Stomach (tissue), 9 donors: ENCODE measurements around the gene PDZD11. TPM values are rescaled to one million over a fixed set of nuclear protein-coding genes. Genes with fewer than 3 reads are reported as not detected.

Experiments used
- DNase-seq, 2 donors: peaks; one replicate each; pipeline versions ENCODE4 v3.0.0 to v3.0.0-alpha.2; 2013 to 2019
- H3K27ac ChIP-seq, 5 donors: fragments of 200-600 bp in 4 of 5; sonication (generic) in 4 of 5; one replicate each; pipeline ENCODE4 v1.5.1; 2013 to 2019; ENCODE audit warnings: mild to moderate bottlenecking in 1 of 5, moderate library complexity in 1 of 5
- H3K27me3 ChIP-seq, 3 donors: fragments of 200-600 bp; sonication (generic); one replicate each; pipeline ENCODE4 v1.5.1; 2017 to 2019; ENCODE audit warnings: mixed run types in 1 of 3
- H3K36me3 ChIP-seq, 4 donors: fragments of 200-600 bp; sonication (generic); 1 replicate in 3 of 4; 2 replicates in 1 of 4; pipeline ENCODE4 v1.5.1; 2016 to 2019
- H3K4me1 ChIP-seq, 4 donors: fragments of 200-600 bp; sonication (generic); one replicate each; pipeline ENCODE4 v1.5.1; 2016 to 2019
- H3K4me3 ChIP-seq, 4 donors: fragments of 200-600 bp; sonication (generic) in 3 of 4; one replicate each; pipeline ENCODE4 v1.5.1; 2016 to 2019; ENCODE audit warnings: mild to moderate bottlenecking in 1 of 4
- H3K9me3 ChIP-seq, 4 donors: fragments of 200-600 bp; sonication (generic); one replicate each; pipeline ENCODE4 v1.5.1; 2016 to 2019
- EP300 ChIP-seq: sonication (generic); formaldehyde crosslinking; IDR thresholded peaks from one replicate; pipeline ENCODE4 v1.6.1; 2017; ENCODE audit warnings: antibody characterized with exemption
- POLR2A ChIP-seq, 4 donors: fragments of 450-650 bp; IDR thresholded peaks; one replicate each; pipeline ENCODE4 v1.6.1; 2016; ENCODE audit warnings: antibody characterized with exemption in 4 of 4, control low read depth in 2 of 4, mild to moderate bottlenecking in 1 of 4, moderate library complexity in 1 of 4
- POLR2AphosphoS5 ChIP-seq, 3 donors: sonication (generic); formaldehyde crosslinking; IDR thresholded peaks; one replicate each; pipeline ENCODE4 v1.6.1; 2016; ENCODE audit warnings: antibody characterized with exemption in 3 of 3
- WGBS, 5 donors: extraction: QIAGEN DNeasy Blood & Tissue Kit in 3 of 5; methylation state at CpG; one replicate each; pipeline versions ENCODE4 v1.1.5 to v1.1.7; 2013 to 2018; 5-methylcytosine and 5-hydroxymethylcytosine counted together
- intact Hi-C: fragments of 100-400 bp; cut with DNase I; formaldehyde crosslinking; loops from one replicate; pipeline ENCODE4 v1.15.1; 2023; ENCODE audit warnings: low total_unique reads
- polyA plus RNA-seq, 3 donors: library from polyadenylated mRNA; stranded (reverse); fragments of 200-250 nt; gene quantifications; one replicate each; pipeline ENCODE4 v1.2.3, GENCODE V29; 2013
- total RNA-seq, 5 donors: library from RNA; depleted of rRNA; stranded (reverse); fragments of >200 nt; gene quantifications; one replicate each; pipeline versions ENCODE4 v1.1.0 to v1.2.3, GENCODE V29; 2014 to 2016
- TF ChIP-seq, protein P1 (sequence below), 7 experiments: fragments of 450-650 bp in 4 of 7; fragments of 200-600 bp in 3 of 7; sonication (generic) in 3 of 7; IDR thresholded peaks; one replicate each; pipeline ENCODE4 v1.5.1; 2016 to 2019; ENCODE audit warnings: antibody characterized with exemption in 7 of 7, control low read depth in 2 of 7, mild to moderate bottlenecking in 1 of 7
- donor health status: healthy with polysubstance abuse.
- donor health status: Bipolar disorder and iron deficiency.
- donor health status: healthy.

Gene PDZD11
- total and polyA plus RNA-seq, 8 donors, result 2.3 to 172 (median 40.6) TPM

- H3K36me3 ChIP-seq, result no peaks in the 10 kb centered on the region
- no peak within 1 kb of the TSS for H3K27ac ChIP-seq
- H3K4me1 ChIP-seq, result no peaks in the 10 kb centered on the region
- H3K27me3 ChIP-seq, result no peaks in the 10 kb centered on the region
- H3K9me3 ChIP-seq, result peaks cover 0 to under 1% (median 0%) of the 10 kb centered on the region in 4 donors
- intact Hi-C loops, result no loop called here
- H3K4me3 ChIP-seq, result no peak within 1 kb of the TSS
- no peak for DNase-seq
- TF ChIP-seq, protein P1, sequence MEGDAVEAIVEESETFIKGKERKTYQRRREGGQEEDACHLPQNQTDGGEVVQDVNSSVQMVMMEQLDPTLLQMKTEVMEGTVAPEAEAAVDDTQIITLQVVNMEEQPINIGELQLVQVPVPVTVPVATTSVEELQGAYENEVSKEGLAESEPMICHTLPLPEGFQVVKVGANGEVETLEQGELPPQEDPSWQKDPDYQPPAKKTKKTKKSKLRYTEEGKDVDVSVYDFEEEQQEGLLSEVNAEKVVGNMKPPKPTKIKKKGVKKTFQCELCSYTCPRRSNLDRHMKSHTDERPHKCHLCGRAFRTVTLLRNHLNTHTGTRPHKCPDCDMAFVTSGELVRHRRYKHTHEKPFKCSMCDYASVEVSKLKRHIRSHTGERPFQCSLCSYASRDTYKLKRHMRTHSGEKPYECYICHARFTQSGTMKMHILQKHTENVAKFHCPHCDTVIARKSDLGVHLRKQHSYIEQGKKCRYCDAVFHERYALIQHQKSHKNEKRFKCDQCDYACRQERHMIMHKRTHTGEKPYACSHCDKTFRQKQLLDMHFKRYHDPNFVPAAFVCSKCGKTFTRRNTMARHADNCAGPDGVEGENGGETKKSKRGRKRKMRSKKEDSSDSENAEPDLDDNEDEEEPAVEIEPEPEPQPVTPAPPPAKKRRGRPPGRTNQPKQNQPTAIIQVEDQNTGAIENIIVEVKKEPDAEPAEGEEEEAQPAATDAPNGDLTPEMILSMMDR (IDR thresholded peaks at IDR 0.05), result no peak
- TF ChIP-seq POLR2A (IDR thresholded peaks at IDR 0.05) (no peak), POLR2AphosphoS5 (IDR thresholded peaks at IDR 0.05) (no peak), EP300 (no peak)
These were observed 21.7 kb downstream of the PDZD11 start, which contains the start of gene ARR3 for GRCh38 chrX:70268034-70268433. Gene ARR3, plus strand, starts transcription at chrX:70268334. Its CDS starts 1,052 bp downstream, at chrX:70269386.

DNA sequence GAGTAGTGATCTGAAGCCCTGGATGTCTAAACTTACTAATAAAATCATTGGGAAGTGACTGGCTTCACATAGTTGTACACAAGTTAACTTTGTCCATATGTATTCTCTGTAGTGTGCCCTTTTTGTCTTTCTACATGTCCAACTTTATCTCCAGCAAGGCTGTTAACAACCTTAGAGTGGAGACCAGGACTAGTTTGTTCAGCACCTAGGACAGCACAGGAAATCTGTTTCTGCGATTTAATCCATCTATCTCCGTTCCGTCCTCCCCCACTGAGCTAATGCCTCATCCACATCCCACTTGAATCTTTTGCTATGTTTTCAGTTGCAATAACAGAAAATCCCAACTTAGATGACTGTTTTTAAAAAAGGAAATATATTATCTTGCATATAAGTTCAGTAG is 24.9 kb downstream of the PDZD11 start:
- no peak for DNase-seq
- intact Hi-C loops, result no loop called here
- WGBS, 5 donors, result 33 to 71% (median 53%) methylated on average over 3 of the region's 3 CpGs

GRCh38 chrX:70262952-70263567 is 26.7 kb downstream of the PDZD11 start:
- Histone ChIP-seq H3K27me3 (peaks cover 0 to 3% (median 0%) of the 10 kb centered on the region in 3 donors), H3K27ac (no peak overlapping the region), H3K4me1 (no peaks in the 10 kb centered on the region), H3K36me3 (no peaks in the 10 kb centered on the region), H3K4me3 (no peak overlapping the region), H3K9me3 (peaks cover 0 to 5% (median 0%) of the 10 kb centered on the region in 4 donors)
- TF ChIP-seq POLR2AphosphoS5 (IDR thresholded peaks at IDR 0.05) (no peak), EP300 (no peak), POLR2A (IDR thresholded peaks at IDR 0.05) (no peak)
- TF ChIP-seq, protein P1 (IDR thresholded peaks at IDR 0.05), result no peak
- WGBS, 5 donors, result 17 to 30% (median 19%) methylated on average over 7 of the region's 7 CpGs
- DNase-seq, result peak in 1 of 2 donors; percentile 75
- intact Hi-C loops, result no loop called here

More for the DNA sequence above, 24.9 kb downstream of the PDZD11 start:
- Histone ChIP-seq H3K27me3 (peaks cover 0 to 3% (median 0%) of the 10 kb centered on the region in 3 donors), H3K4me3 (no peak overlapping the region), H3K36me3 (no peaks in the 10 kb centered on the region), H3K4me1 (no peaks in the 10 kb centered on the region), H3K9me3 (peaks cover 0 to 5% (median 0%) of the 10 kb centered on the region in 4 donors), H3K27ac (no peak overlapping the region)
- TF ChIP-seq POLR2AphosphoS5 (IDR thresholded peaks at IDR 0.05) (no peak), POLR2A (IDR thresholded peaks at IDR 0.05) (no peak), EP300 (no peak)
- TF ChIP-seq, protein P1 (IDR thresholded peaks at IDR 0.05), result no peak

DNA sequence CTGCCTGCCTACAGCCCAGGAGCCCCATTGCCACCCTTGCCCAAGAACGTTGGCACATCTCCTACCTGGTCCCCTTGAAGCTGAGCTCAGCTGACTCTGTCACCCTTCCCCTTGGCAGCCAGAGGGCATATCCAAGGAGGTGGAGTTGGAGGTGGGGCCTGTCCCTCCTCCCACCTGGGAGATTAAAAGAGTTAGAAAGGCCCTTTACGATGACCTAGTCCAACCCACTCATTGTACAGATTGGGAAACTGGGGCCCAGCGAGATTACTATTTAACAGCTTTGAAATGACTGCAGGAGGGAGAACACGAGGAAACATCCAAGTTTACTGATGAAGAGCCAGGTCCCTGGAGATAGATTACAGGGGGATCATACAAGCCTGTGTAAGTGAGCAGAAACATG is 29.6 kb downstream of the PDZD11 start, which contains the start of gene P2RY4:
P2RY4 (minus strand) TSS at position 101 of the 400 bp plus-strand sequence. CDS start 580 bp downstream, outside the sequence.
- WGBS, 5 donors, result 50 to 74% (median 63%) methylated on average over 1 to 4 of the region's 4 CpGs
- no peak within 1 kb of the TSS for H3K4me3 ChIP-seq
- peaks cover 0 to 5% (median 0%) of the 10 kb centered on the region in 4 donors for H3K9me3 ChIP-seq
- H3K27me3 ChIP-seq, result peaks cover 0 to 3% (median 0%) of the 10 kb centered on the region in 3 donors
- H3K27ac ChIP-seq, result no peak within 1 kb of the TSS
- TF ChIP-seq EP300 (no peak), POLR2AphosphoS5 (IDR thresholded peaks at IDR 0.05) (no peak), POLR2A (IDR thresholded peaks at IDR 0.05) (no peak)
- TF ChIP-seq, protein P1 (IDR thresholded peaks at IDR 0.05), result no peak
- H3K36me3 ChIP-seq, result no peaks in the 10 kb centered on the region
- H3K4me1 ChIP-seq, result no peaks in the 10 kb centered on the region
- intact Hi-C loops, result no loop called here
- no peak for DNase-seq
